ENCODE measurements around the gene RIN2. TPM values are rescaled to one million over a fixed set of nuclear protein-coding genes. Genes with fewer than 3 reads are reported as not detected.

RIN2 gene, protein sequence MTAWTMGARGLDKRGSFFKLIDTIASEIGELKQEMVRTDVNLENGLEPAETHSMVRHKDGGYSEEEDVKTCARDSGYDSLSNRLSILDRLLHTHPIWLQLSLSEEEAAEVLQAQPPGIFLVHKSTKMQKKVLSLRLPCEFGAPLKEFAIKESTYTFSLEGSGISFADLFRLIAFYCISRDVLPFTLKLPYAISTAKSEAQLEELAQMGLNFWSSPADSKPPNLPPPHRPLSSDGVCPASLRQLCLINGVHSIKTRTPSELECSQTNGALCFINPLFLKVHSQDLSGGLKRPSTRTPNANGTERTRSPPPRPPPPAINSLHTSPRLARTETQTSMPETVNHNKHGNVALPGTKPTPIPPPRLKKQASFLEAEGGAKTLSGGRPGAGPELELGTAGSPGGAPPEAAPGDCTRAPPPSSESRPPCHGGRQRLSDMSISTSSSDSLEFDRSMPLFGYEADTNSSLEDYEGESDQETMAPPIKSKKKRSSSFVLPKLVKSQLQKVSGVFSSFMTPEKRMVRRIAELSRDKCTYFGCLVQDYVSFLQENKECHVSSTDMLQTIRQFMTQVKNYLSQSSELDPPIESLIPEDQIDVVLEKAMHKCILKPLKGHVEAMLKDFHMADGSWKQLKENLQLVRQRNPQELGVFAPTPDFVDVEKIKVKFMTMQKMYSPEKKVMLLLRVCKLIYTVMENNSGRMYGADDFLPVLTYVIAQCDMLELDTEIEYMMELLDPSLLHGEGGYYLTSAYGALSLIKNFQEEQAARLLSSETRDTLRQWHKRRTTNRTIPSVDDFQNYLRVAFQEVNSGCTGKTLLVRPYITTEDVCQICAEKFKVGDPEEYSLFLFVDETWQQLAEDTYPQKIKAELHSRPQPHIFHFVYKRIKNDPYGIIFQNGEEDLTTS
- total RNA-seq (ENCODE audit: low replicate concordance) = 44.8 and 46.8 TPM in 2 replicates
- long read RNA-seq, partial matches to known transcripts = 12 of 26 reads
- long read RNA-seq, other reads (novel, unspliced or antisense) = 13 of 26 reads

DNA sequence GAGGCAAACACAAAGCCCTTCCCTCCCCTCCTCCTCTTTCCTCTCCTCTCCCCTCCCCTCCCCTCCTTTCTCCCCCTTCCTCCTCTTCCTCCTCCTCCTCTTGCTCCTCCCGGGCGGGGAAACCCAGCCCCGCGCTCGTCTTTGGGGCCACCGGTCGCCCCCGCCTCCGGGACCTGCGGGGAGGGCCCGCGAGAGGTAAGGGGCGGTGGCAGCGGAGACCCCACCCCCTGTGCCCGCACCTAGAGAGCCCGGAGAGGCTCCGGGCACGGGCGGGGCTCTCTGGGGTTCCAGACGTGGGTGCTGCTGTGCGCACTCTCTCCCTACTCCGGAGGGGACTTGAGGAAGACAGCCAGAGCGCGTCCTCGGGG is at the start of gene RIN2:
TSS of gene RIN2 (plus strand) at position 126 of the 368 bp plus-strand sequence. CDS start 131,344 bp downstream, outside the sequence.
- H3K9me3 Mint-ChIP-seq = peaks cover 14% of the 10 kb centered on the region
- H3K27ac Mint-ChIP-seq = peak within 1 kb of the TSS; percentile 94
- H3K27me3 Mint-ChIP-seq = no peaks in the 10 kb centered on the region
- peaks cover 48% of the 10 kb centered on the region for H3K4me1 Mint-ChIP-seq (ENCODE audit: unreplicated experiment)
- peak within 1 kb of the TSS; percentile 96 for H3K4me3 Mint-ChIP-seq
- TF ChIP-seq, protein P1, sequence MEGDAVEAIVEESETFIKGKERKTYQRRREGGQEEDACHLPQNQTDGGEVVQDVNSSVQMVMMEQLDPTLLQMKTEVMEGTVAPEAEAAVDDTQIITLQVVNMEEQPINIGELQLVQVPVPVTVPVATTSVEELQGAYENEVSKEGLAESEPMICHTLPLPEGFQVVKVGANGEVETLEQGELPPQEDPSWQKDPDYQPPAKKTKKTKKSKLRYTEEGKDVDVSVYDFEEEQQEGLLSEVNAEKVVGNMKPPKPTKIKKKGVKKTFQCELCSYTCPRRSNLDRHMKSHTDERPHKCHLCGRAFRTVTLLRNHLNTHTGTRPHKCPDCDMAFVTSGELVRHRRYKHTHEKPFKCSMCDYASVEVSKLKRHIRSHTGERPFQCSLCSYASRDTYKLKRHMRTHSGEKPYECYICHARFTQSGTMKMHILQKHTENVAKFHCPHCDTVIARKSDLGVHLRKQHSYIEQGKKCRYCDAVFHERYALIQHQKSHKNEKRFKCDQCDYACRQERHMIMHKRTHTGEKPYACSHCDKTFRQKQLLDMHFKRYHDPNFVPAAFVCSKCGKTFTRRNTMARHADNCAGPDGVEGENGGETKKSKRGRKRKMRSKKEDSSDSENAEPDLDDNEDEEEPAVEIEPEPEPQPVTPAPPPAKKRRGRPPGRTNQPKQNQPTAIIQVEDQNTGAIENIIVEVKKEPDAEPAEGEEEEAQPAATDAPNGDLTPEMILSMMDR (conservative IDR thresholded peaks at IDR 0.05) = no peak
- peaks cover 20% of the 10 kb centered on the region for H3K36me3 Mint-ChIP-seq
- DNase-seq (ENCODE audit: extremely low spot score, unreplicated experiment) = no peak

DNA sequence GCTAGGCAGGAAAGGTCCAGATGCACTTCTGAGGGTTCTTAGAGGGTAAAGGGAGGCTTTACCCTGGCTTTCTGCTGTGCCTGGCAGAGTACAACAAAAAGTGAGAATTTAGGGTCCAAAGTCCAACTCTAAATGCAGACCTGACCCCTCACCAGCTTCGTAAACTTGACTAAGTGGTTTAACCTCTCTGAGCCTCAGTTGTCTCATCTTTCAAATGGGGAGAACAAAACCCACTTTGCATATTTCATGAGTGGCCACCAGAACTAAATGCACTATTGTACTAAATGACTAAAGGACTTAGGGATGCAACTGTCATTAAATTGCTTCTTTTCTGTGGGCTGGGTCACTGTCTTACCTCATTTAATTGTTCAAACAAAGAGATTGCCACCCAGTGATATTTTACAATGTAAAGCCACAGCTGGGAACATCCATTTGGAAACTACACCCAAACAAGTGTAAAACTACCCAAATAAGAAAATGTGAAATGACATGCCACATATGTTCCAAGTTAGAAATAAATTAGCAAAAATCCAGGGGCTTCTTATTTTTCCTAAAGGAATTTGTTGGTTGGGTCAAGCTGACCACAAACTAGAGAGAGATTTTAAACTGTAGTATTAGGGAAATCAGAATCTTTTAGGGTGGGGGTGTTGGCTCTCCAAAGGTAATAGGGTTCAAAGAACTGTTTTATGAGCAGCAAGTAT is 48.3 kb upstream of the RIN2 start:
- Mint-ChIP-seq H3K4me1 (ENCODE audit: unreplicated experiment) (peaks cover 32% of the 10 kb centered on the region), H3K27me3 (no peaks in the 10 kb centered on the region), H3K4me3 (no peak overlapping the region), H3K9me3 (no peaks in the 10 kb centered on the region), H3K27ac (no peak overlapping the region), H3K36me3 (peaks cover under 1% of the 10 kb centered on the region)
- TF ChIP-seq, protein P1 (conservative IDR thresholded peaks at IDR 0.05) = no peak
- no peak for DNase-seq (ENCODE audit: extremely low spot score, unreplicated experiment)

DNA sequence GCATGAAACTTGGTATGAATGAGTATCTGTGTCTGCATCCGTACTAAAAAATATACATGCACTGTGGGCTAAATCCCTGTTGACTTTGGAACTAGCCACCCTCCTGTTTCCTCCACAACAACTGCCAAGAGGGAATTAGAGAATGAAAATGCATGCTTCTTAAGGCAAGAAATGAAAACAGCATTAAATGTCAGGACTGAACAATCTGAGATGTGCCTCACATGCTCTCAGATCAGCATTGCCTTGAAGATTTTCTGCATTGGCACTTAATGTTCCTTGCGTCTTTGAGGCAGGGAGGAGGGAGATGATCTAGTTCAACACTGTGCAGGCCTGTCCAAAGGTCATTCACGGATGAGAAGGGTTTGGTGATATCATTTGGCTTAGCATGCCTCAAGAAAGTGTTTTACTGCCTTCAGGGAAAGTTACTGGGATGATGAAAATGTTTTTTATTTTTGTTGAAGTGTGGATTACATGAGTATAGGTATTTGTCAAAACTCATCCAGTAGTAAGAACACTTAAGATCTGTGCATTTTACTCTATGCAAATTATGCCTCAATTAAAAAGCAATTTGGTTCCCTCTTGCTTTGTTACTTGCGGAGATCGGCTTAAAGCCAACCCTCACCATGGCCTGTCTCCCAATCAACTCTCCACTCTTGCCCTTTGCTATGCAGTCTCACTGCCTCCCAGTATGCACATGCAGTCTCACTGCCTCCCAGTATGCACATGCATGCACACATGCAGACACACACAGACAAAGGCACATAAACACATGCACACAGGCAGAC is 47.5 kb upstream of the RIN2 start:
- Mint-ChIP-seq H3K27me3 (no peaks in the 10 kb centered on the region), H3K4me1 (ENCODE audit: unreplicated experiment) (peaks cover 36% of the 10 kb centered on the region), H3K27ac (peak overlapping the region; percentile 21), H3K36me3 (peaks cover 4% of the 10 kb centered on the region), H3K9me3 (no peaks in the 10 kb centered on the region), H3K4me3 (peak overlapping the region; percentile 24)
- TF ChIP-seq, protein P1 (conservative IDR thresholded peaks at IDR 0.05) = no peak
- DNase-seq (ENCODE audit: extremely low spot score, unreplicated experiment) = no peak

DNA sequence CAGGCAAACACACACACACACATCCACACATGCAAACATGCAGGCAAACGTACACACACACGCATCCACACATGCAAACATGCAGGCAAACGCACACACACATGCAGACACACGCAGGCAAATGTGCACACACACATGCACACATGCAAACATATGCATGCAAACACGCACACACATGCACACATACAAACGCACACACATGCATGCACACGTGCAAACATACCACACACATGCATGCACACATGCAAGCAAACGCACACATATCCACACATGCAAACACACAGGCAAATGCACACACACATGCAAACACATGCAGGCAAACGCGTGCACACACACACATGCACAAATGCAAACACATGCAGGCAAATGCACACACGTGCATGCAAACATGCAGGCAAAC is 46.9 kb upstream of the RIN2 start:
- DNase-seq (ENCODE audit: extremely low spot score, unreplicated experiment) = no peak
- TF ChIP-seq, protein P1 (conservative IDR thresholded peaks at IDR 0.05) = no peak
- H3K27me3 Mint-ChIP-seq = no peaks in the 10 kb centered on the region
- H3K27ac Mint-ChIP-seq = no peak overlapping the region
- no peak overlapping the region for H3K4me3 Mint-ChIP-seq
- peaks cover 4% of the 10 kb centered on the region for H3K36me3 Mint-ChIP-seq
- H3K4me1 Mint-ChIP-seq (ENCODE audit: unreplicated experiment) = peaks cover 36% of the 10 kb centered on the region
- H3K9me3 Mint-ChIP-seq = no peaks in the 10 kb centered on the region

All from type B pancreatic cell (in vitro differentiated cells).